DOHH2 (cell line): Measurements from ENCODE around the gene ZSCAN16.

ENCODE experiments used
- H3F3A ChIP-seq: fragments of 200-600 bp; sonication (generic), shearing (Covaris generic); 2 replicates; pipeline ENCODE4 v1.6.0; 2016; ENCODE audit warnings: antibody characterized with exemption, mild to moderate bottlenecking; ENCODE audit not compliant: control insufficient read depth, insufficient read depth
- H3K27ac ChIP-seq: fragments of 200-600 bp; sonication (generic); 2 replicates; pipeline ENCODE4 v1.5.1; 2014; ENCODE audit warnings: low read depth, mild to moderate bottlenecking, low read length, moderate library complexity
- H3K27me3 ChIP-seq: fragments of 200-600 bp; sonication (generic); 2 replicates; pipeline ENCODE4 v1.6.1; 2014; ENCODE audit warnings: mild to moderate bottlenecking, low read length, mixed read lengths; ENCODE audit not compliant: control insufficient read depth
- H3K36me3 ChIP-seq: fragments of 200-600 bp; sonication (generic); 2 replicates; pipeline ENCODE4 v1.6.1; 2014; ENCODE audit warnings: mild to moderate bottlenecking, low read length, moderate library complexity, mixed read lengths; ENCODE audit not compliant: control insufficient read depth
- H3K4me1 ChIP-seq: fragments of 200-600 bp; sonication (generic); 2 replicates; pipeline ENCODE4 v1.6.1; 2014; ENCODE audit warnings: mild to moderate bottlenecking, low read length, mixed read lengths; ENCODE audit not compliant: control insufficient read depth
- H3K4me2 ChIP-seq: fragments of 200-600 bp; sonication (generic); 2 replicates; pipeline ENCODE4 v1.6.0; 2014; ENCODE audit warnings: mild to moderate bottlenecking, low read length, moderate library complexity
- H3K4me3 ChIP-seq: fragments of 200-600 bp; sonication (generic); 2 replicates; pipeline ENCODE4 v1.5.1; 2014; ENCODE audit warnings: mild to moderate bottlenecking, low read length, mixed read lengths
- H3K79me2 ChIP-seq: fragments of 200-600 bp; sonication (generic); 2 replicates; pipeline ENCODE4 v1.6.1; 2014; ENCODE audit warnings: mild to moderate bottlenecking, low read length, mixed read lengths; ENCODE audit not compliant: control insufficient read depth
- H3K9me2 ChIP-seq: fragments of 200-600 bp; sonication (generic); replicated peaks from 2 replicates; pipeline ENCODE4 v1.6.1; 2014; ENCODE audit warnings: mild to moderate bottlenecking, low read length, mixed read lengths; ENCODE audit not compliant: control insufficient read depth
- H3K9me3 ChIP-seq: fragments of 200-600 bp; sonication (generic); 2 replicates; pipeline ENCODE4 v1.6.1; 2014; ENCODE audit warnings: antibody characterized with exemption, low read length, mixed read lengths; ENCODE audit not compliant: control insufficient read depth, insufficient read depth
- H4K20me1 ChIP-seq: fragments of 200-600 bp; sonication (generic); 2 replicates; pipeline ENCODE4 v1.6.0; 2014; ENCODE audit warnings: low read depth, mild to moderate bottlenecking, antibody characterized with exemption, low read length, moderate library complexity; ENCODE audit not compliant: control insufficient read depth, insufficient read depth
- EZH2phosphoT487 ChIP-seq: fragments of 200-600 bp; sonication (generic); IDR thresholded peaks from 2 replicates; pipeline ENCODE4 v1.6.1; 2017; ENCODE audit warnings: borderline replicate concordance, mild to moderate bottlenecking, antibody characterized with exemption, low read length, moderate library complexity, mixed read lengths
- TF ChIP-seq, protein P1 (sequence below): fragments of 200-600 bp; sonication (generic); IDR thresholded peaks from one replicate; pipeline ENCODE4 v1.5.1; 2014; ENCODE audit warnings: antibody characterized with exemption, mild to moderate bottlenecking, low read depth, low read length; ENCODE audit not compliant: poor library complexity, severe bottlenecking

The ZSCAN16 gene

DNA sequence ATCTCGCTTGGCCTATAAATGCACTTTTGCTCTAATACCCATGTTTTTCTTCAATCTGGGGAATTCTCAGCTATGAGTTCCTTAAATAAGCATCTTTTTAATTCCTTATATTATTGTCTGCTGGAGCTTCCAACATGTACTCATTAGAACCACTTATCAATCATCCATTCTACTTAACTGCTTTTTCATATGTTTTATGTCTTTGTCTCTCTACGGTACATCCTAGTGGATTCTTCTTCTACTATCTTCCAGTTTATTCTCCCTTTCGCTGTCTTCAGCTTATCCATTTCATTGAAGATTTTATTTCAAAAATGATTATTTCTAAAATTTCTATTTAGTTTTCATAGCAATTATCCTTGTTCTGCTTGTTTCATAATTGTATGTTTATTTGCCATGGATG is 12.4 kb upstream of the ZSCAN16 start:
- Histone ChIP-seq H3K4me1 (0 out of 2 replicates have a peak, but pooled peaks cover 3% of the 10 kb centered on the region), H3K27me3 (no peaks in the 10 kb centered on the region), H3K4me3 (no peak overlapping the region), H4K20me1 (no peaks in the 10 kb centered on the region), H3K36me3 (peaks cover 21% of the 10 kb centered on the region), H3K27ac (no peak overlapping the region), H3K9me2 (no peaks in the 10 kb centered on the region), H3F3A (no peaks in the 10 kb centered on the region), H3K4me2 (no peak overlapping the region), H3K9me3 (no peaks in the 10 kb centered on the region), H3K79me2 (no peaks in the 10 kb centered on the region)
- TF ChIP-seq, protein P1, sequence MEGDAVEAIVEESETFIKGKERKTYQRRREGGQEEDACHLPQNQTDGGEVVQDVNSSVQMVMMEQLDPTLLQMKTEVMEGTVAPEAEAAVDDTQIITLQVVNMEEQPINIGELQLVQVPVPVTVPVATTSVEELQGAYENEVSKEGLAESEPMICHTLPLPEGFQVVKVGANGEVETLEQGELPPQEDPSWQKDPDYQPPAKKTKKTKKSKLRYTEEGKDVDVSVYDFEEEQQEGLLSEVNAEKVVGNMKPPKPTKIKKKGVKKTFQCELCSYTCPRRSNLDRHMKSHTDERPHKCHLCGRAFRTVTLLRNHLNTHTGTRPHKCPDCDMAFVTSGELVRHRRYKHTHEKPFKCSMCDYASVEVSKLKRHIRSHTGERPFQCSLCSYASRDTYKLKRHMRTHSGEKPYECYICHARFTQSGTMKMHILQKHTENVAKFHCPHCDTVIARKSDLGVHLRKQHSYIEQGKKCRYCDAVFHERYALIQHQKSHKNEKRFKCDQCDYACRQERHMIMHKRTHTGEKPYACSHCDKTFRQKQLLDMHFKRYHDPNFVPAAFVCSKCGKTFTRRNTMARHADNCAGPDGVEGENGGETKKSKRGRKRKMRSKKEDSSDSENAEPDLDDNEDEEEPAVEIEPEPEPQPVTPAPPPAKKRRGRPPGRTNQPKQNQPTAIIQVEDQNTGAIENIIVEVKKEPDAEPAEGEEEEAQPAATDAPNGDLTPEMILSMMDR: no peak
- TF ChIP-seq EZH2phosphoT487: no peak

DNA sequence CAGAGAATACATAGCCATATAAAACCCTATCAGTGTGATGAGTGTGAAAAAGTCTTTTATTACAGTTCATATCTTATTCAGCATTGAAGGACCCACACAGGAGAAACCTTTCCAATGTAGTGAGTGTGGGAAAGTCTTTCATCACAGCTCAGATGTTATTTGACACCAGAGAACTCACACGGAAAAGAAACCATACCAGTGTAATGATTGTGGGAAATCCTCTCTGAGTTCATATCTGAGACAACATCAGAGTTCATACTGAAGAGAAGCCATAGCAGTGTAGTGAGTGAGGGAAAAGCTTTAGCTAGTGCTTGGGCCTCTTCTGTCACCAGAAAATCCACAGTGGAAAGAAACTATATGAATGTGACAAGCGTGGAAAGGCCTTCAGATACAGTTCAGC is 8.6 kb upstream of the ZSCAN16 start:
- Histone ChIP-seq H3K79me2 (no peaks in the 10 kb centered on the region), H3F3A (no peaks in the 10 kb centered on the region), H3K9me3 (no peaks in the 10 kb centered on the region), H3K27me3 (no peaks in the 10 kb centered on the region), H3K4me2 (no peak overlapping the region), H3K27ac (no peak overlapping the region), H3K4me1 (no peaks in the 10 kb centered on the region), H4K20me1 (no peaks in the 10 kb centered on the region), H3K36me3 (peaks cover 45% of the 10 kb centered on the region), H3K4me3 (no peak overlapping the region), H3K9me2 (no peaks in the 10 kb centered on the region)
- TF ChIP-seq EZH2phosphoT487: no peak
- TF ChIP-seq, protein P1: no peak

- no peaks in the 10 kb centered on the region for H3K79me2 ChIP-seq
- H3K4me3 ChIP-seq: no peak overlapping the region
- no peak overlapping the region for H3K4me2 ChIP-seq
- H3K27me3 ChIP-seq: no peaks in the 10 kb centered on the region
- H3K9me2 ChIP-seq: no peaks in the 10 kb centered on the region
- peaks cover 61% of the 10 kb centered on the region for H3K36me3 ChIP-seq
- TF ChIP-seq, protein P1: no peak
- no peak for TF ChIP-seq EZH2phosphoT487
- no peaks in the 10 kb centered on the region for H3F3A ChIP-seq
- no peaks in the 10 kb centered on the region for H3K9me3 ChIP-seq
- no peaks in the 10 kb centered on the region for H3K4me1 ChIP-seq
- H4K20me1 ChIP-seq: no peaks in the 10 kb centered on the region
- no peak overlapping the region for H3K27ac ChIP-seq
These were observed 6.9 kb upstream of the ZSCAN16 start for GRCh38 chr6:28117386-28118050.
